Measurements from ENCODE around the gene NWD2.

DNA sequence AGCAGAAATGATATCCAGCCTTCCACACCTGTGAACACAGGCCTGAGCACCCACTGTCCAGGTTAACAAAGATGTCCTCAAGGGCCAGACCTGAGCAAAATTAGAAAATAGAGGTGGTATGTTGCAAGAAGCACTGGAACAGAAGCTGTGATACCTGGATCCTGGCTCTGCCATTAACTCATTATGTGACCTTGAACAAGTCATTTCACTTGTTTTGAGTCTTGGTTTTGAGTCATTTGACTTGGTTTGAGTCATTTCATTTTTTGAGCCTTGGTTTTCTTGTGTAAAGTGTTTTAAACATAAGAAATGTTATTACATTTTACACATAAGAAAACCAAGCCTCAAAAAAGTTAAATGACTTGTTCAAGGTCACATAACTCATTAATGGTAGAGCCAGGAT lies 2.9 kb upstream of the NWD2 start:
- TF ChIP-seq EZH2phosphoT487 (IDR thresholded peaks at IDR 0.05; ENCODE audit: insufficient read depth, low read depth) (no peak), EZH2 (IDR thresholded peaks at IDR 0.05; ENCODE audit: insufficient read depth, poor library complexity, severe bottlenecking) (no peak)

Data from GM23248 (cell line).